ENCODE data around the gene MUC22. TPM values are rescaled to one million over a fixed set of nuclear protein-coding genes. Genes with fewer than 3 reads are reported as not detected.
"Not testable (repeated sequence)": the region's sequence is repeated elsewhere in the genome, so short reads cannot be mapped to it uniquely, and the experiment has no call there.

The MUC22 gene
- total and polyA plus RNA-seq, 2 donors = 0.02 to 0.05 TPM

DNA sequence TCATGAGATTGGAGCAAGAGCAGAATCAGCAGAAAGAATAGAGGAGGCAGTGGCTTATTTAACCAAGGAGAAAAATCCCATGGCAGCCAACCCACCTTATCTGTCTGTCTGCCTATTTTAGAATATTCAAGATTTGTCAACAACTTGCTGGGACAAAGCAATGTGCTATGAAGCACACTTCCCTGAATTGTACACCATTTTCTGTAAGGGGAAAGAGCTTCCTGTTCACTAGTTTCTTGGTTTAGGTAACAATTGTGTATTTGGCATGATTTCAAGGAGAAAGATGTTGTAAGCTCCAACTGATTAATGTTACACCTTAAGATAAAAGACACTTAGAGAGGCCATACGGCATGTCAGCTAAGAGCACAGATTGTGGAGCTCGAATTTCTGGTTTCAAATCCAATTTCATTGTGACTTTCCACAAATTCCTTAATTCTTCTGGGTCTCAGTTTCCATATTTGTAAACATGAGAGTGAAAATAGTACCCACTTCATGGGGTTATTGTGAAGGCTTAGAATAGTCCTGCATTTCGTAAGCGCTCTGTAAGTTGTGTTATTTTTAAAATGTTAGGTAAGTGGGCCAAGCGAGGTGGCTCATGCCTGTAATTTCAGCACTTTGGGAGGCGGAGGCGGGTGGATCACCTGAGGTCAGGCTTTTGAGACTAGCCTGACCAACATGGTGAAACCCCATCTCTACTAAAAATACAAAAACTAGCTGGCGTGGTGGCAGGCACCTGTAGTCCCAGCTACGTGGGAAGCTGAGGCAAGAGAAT is 4.8 kb upstream of the MUC22 start:
- H3K27me3 ChIP-seq (ENCODE audit: control insufficient read depth in 2 of 2, insufficient read depth in 1 of 2, low read length in 1 of 2) = peaks cover 2 to 10% of the 10 kb centered on the region in 2 donors
- H3K27ac ChIP-seq (ENCODE audit: low read depth in 1 of 2, low read length in 1 of 2) = no peak overlapping the region
- H3K9me3 ChIP-seq (ENCODE audit: control insufficient read depth in 2 of 2, insufficient read depth in 1 of 2, low read length in 1 of 2) = no peaks in the 10 kb centered on the region
- H3K4me3 ChIP-seq (ENCODE audit: low read length in 2 of 2) = no peak overlapping the region
- WGBS = 94% methylated on average over 9 of the region's 9 CpGs
- no peaks in the 10 kb centered on the region for H3K36me3 ChIP-seq (ENCODE audit: control insufficient read depth in 2 of 2, insufficient read depth in 2 of 2, low read length in 1 of 2)
- DNase-seq (ENCODE audit: low read depth in 6 of 9, low spot score in 9 of 9) = no peak
- H3K4me1 ChIP-seq (ENCODE audit: control insufficient read depth in 2 of 2, insufficient read depth in 2 of 2, low read length in 2 of 2) = no peaks in the 10 kb centered on the region

DNA sequence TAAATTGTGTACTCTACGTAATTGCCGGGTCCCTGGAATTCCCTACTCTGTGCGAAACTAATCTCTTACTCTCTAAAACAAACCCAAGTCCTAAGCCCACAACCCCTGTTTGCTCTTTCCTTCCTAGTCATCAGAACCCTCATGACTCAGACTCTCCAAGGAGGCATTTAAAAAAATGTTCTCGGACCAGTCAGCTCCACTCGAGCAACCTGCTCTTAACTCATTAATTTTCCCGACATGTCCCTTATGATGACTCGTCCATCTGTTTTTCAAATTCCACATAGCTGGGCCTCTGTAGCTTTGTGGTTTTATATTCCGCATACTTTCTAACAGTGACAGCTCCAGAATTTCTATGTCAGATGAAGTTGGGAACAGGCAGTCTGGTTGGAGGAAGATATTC is 2.6 kb upstream of the MUC22 start:
- H3K4me1 ChIP-seq (ENCODE audit: control insufficient read depth in 2 of 2, insufficient read depth in 2 of 2, low read length in 2 of 2) = no peaks in the 10 kb centered on the region
- H3K4me3 ChIP-seq (ENCODE audit: low read length in 2 of 2) = no peak overlapping the region
- H3K36me3 ChIP-seq (ENCODE audit: control insufficient read depth in 2 of 2, insufficient read depth in 2 of 2, low read length in 1 of 2) = no peaks in the 10 kb centered on the region
- peaks cover 2 to 16% of the 10 kb centered on the region in 2 donors for H3K27me3 ChIP-seq (ENCODE audit: control insufficient read depth in 2 of 2, insufficient read depth in 1 of 2, low read length in 1 of 2)
- H3K9me3 ChIP-seq (ENCODE audit: control insufficient read depth in 2 of 2, insufficient read depth in 1 of 2, low read length in 1 of 2) = no peaks in the 10 kb centered on the region
- 91% methylated on average over 8 of the region's 8 CpGs for WGBS
- DNase-seq (ENCODE audit: low read depth in 6 of 9, low spot score in 9 of 9) = no peak
- H3K27ac ChIP-seq (ENCODE audit: low read depth in 1 of 2, low read length in 1 of 2) = no peak overlapping the region

DNA sequence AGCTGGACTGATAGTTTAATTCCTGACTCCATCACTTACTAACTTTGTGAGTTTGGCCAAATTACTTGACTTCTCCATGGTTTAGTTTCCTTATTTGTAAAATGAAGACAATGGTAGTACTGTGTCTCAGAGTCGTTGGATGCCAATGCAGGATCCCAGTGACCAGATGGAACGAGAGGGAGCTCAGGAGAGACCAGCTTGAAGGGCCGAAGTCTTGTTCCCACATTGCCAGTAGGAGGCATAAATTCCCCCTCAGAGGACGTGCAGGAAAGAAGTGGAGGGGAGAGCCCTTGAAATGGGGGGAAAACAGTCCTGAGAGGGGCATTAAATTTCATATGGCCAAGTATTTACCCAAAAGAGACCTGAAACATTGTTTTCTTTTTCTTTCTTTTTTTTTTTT is 2.1 kb upstream of the MUC22 start:
- no peaks in the 10 kb centered on the region for H3K9me3 ChIP-seq (ENCODE audit: control insufficient read depth in 2 of 2, insufficient read depth in 1 of 2, low read length in 1 of 2)

DNA sequence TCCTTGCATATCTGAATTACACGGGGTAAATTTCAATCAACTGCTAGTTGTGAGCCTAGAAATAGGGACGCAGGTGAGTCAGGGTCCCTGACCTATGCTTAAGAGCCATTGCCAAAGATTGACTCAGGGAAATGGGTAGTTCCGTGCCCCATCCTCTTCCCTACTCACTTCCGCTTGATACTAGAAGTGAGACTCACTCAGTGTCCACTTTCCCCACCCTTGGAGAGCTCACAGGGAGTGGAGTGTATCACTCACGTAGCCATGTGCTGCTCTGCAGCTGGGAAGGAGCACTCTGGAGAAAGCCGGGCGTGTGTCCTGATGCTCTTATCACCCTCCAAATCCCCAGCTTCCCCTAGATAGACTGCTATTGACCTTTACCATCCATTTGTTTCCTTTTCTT is 543 bp upstream of the MUC22 start:
- H3K4me3 ChIP-seq (ENCODE audit: low read length in 2 of 2) = no peak overlapping the region
- H3K36me3 ChIP-seq (ENCODE audit: control insufficient read depth in 2 of 2, insufficient read depth in 2 of 2, low read length in 1 of 2) = no peaks in the 10 kb centered on the region
- no peaks in the 10 kb centered on the region for H3K4me1 ChIP-seq (ENCODE audit: control insufficient read depth in 2 of 2, insufficient read depth in 2 of 2, low read length in 2 of 2)
- H3K27ac ChIP-seq (ENCODE audit: low read depth in 1 of 2, low read length in 1 of 2) = no peak overlapping the region
- DNase-seq (ENCODE audit: low read depth in 6 of 9, low spot score in 9 of 9) = no peak
- H3K9me3 ChIP-seq (ENCODE audit: control insufficient read depth in 2 of 2, insufficient read depth in 1 of 2, low read length in 1 of 2) = no peaks in the 10 kb centered on the region
- H3K27me3 ChIP-seq (ENCODE audit: control insufficient read depth in 2 of 2, insufficient read depth in 1 of 2, low read length in 1 of 2) = peaks cover 0 to 18% of the 10 kb centered on the region in 2 donors
- 84% methylated on average over 7 of the region's 7 CpGs for WGBS

More for the DNA sequence above, 2.1 kb upstream of the MUC22 start:
- H3K4me1 ChIP-seq (ENCODE audit: control insufficient read depth in 2 of 2, insufficient read depth in 2 of 2, low read length in 2 of 2) = no peaks in the 10 kb centered on the region
- H3K4me3 ChIP-seq (ENCODE audit: low read length in 2 of 2) = no peak overlapping the region
- peaks cover 2 to 18% of the 10 kb centered on the region in 2 donors for H3K27me3 ChIP-seq (ENCODE audit: control insufficient read depth in 2 of 2, insufficient read depth in 1 of 2, low read length in 1 of 2)
- no peaks in the 10 kb centered on the region for H3K36me3 ChIP-seq (ENCODE audit: control insufficient read depth in 2 of 2, insufficient read depth in 2 of 2, low read length in 1 of 2)
- DNase-seq (ENCODE audit: low read depth in 6 of 9, low spot score in 9 of 9) = no peak
- 75% methylated on average over 4 of the region's 4 CpGs for WGBS
- H3K27ac ChIP-seq (ENCODE audit: low read depth in 1 of 2, low read length in 1 of 2) = no peak overlapping the region

DNA sequence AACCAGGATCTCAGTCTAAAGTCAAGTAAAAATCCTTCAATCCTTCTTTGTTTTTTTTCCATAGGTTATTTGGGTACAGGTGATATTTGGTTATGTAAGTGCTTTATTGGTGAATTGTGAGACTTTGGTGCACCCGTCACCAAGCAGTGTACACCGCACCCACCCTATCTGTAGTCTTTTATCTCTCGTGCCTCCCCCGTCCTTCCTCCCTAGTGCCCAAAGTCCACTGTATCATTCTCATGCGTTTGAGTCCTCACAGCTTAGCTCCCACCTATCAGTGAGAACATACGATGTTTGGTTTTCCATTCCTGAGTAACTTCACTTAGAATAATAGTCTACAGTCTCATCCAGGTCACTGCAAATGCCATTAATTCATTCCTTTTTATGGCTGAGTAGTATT is 879 bp downstream of the MUC22 start:
- WGBS = 77% methylated on average over 6 of the region's 6 CpGs
- Histone ChIP-seq H3K27ac (ENCODE audit: low read depth in 1 of 2, low read length in 1 of 2) (no peak overlapping the region), H3K4me3 (ENCODE audit: low read length in 2 of 2) (no peak overlapping the region), H3K36me3 (ENCODE audit: control insufficient read depth in 2 of 2, insufficient read depth in 2 of 2, low read length in 1 of 2) (no peaks in the 10 kb centered on the region), H3K4me1 (ENCODE audit: control insufficient read depth in 2 of 2, insufficient read depth in 2 of 2, low read length in 2 of 2) (no peaks in the 10 kb centered on the region), H3K9me3 (ENCODE audit: control insufficient read depth in 2 of 2, insufficient read depth in 1 of 2, low read length in 1 of 2) (peaks cover 0 to 1% of the 10 kb centered on the region in 2 donors), H3K27me3 (ENCODE audit: control insufficient read depth in 2 of 2, insufficient read depth in 1 of 2, low read length in 1 of 2) (peaks cover 0 to 15% of the 10 kb centered on the region in 2 donors)
- no peak for DNase-seq (ENCODE audit: low read depth in 6 of 9, low spot score in 9 of 9)

DNA sequence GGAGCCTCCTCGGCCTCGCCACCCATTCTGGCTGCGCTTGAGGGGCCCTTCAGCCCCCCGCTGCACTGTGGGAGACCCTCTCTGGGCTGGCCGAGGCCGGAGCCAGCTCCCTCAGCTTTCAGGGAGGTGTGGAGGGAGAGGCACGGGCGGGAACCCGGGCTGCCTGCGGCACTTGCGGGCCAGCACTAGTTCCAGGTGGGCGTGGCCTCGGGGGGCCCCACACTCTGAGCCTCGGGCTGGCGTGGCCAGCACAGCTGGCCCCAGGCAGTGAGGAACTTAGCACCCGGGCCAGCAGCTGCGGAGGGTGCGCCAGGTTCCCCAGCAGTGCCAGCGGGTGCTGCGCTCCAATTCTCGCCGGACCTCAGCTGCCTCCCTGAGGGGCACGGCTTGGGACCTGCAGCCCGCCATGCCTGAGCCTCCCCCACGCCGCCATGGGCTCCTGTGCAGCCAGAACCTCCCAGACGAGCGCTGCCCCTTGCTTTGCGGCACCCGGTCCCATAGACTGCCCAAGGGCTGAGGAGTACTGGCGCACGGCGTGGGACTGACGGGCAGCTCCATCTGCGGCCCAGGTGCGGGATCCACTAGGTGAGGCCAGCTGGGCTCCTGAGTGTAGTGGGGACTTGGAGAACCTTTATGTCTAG is 6.5 kb downstream of the MUC22 start:
- H3K4me3 ChIP-seq (ENCODE audit: low read length in 2 of 2) = no peak overlapping the region
- H3K27ac ChIP-seq (ENCODE audit: low read depth in 1 of 2, low read length in 1 of 2) = no peak overlapping the region
- H3K9me3 ChIP-seq (ENCODE audit: control insufficient read depth in 2 of 2, insufficient read depth in 1 of 2, low read length in 1 of 2) = peaks cover 1 to 7% of the 10 kb centered on the region in 2 donors
- H3K27me3 ChIP-seq (ENCODE audit: control insufficient read depth in 2 of 2, insufficient read depth in 1 of 2, low read length in 1 of 2) = peaks cover 0 to 10% of the 10 kb centered on the region in 2 donors
- H3K36me3 ChIP-seq (ENCODE audit: control insufficient read depth in 2 of 2, insufficient read depth in 2 of 2, low read length in 1 of 2) = no peaks in the 10 kb centered on the region
- WGBS = 94% methylated on average over 36 of the region's 36 CpGs
- no peaks in the 10 kb centered on the region for H3K4me1 ChIP-seq (ENCODE audit: control insufficient read depth in 2 of 2, insufficient read depth in 2 of 2, low read length in 2 of 2)
- no peak for DNase-seq (ENCODE audit: low read depth in 6 of 9, low spot score in 9 of 9)

DNA sequence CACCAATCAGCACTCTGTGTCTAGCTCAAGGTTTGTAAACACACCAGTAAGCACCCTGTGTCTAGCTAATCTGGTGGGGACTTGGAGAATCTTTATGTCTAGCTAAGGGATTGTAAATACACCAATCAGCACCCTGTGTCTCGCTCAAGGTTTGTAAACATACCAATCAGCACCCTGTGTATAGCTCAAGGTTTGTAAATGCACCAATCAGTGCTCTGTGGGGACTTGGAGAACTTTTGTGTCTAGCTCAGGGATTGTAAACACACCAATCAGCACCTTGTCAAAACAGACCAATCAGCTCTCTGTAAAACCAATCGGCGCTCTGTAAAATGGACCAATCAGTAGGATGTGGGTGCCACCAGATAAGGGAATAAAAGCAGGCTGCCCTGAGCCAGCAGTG is 7.2 kb downstream of the MUC22 start:
- not testable (repeated sequence) for H3K27ac ChIP-seq (ENCODE audit: low read depth in 1 of 2, low read length in 1 of 2); H3K36me3 ChIP-seq (ENCODE audit: control insufficient read depth in 2 of 2, insufficient read depth in 2 of 2, low read length in 1 of 2); H3K4me3 ChIP-seq (ENCODE audit: low read length in 2 of 2); H3K27me3 ChIP-seq (ENCODE audit: control insufficient read depth in 2 of 2, insufficient read depth in 1 of 2, low read length in 1 of 2); H3K9me3 ChIP-seq (ENCODE audit: control insufficient read depth in 2 of 2, insufficient read depth in 1 of 2, low read length in 1 of 2); DNase-seq (ENCODE audit: low read depth in 6 of 9, low spot score in 9 of 9); H3K4me1 ChIP-seq (ENCODE audit: control insufficient read depth in 2 of 2, insufficient read depth in 2 of 2, low read length in 2 of 2)
- WGBS = 96% methylated on average over 3 of the region's 3 CpGs

DNA sequence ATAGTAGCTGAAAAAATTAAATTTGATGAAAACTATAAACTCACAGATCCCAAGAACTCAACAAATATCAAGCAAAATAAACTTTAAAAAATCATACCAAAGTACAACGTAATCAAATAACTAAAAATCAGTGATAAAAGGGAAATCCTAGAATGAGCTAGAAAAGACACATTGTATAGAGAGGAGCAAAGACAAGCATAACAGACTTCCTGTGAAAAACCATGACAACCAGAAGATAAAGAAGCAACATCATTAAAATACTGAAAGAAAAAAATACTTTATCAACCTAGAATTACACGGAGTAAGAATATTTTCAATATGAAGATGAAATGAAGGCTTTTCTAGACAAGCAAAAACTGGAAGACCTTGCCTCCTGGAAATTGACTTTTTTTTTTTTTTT is 9.8 kb downstream of the MUC22 start:
- 94% methylated on average over 2 of the region's 2 CpGs for WGBS
- Histone ChIP-seq H3K27me3 (ENCODE audit: control insufficient read depth in 2 of 2, insufficient read depth in 1 of 2, low read length in 1 of 2) (no peaks in the 10 kb centered on the region), H3K4me3 (ENCODE audit: low read length in 2 of 2) (no peak overlapping the region), H3K9me3 (ENCODE audit: control insufficient read depth in 2 of 2, insufficient read depth in 1 of 2, low read length in 1 of 2) (peaks cover under 1 to 7% of the 10 kb centered on the region in 2 donors), H3K4me1 (ENCODE audit: control insufficient read depth in 2 of 2, insufficient read depth in 2 of 2, low read length in 2 of 2) (no peaks in the 10 kb centered on the region), H3K36me3 (ENCODE audit: control insufficient read depth in 2 of 2, insufficient read depth in 2 of 2, low read length in 1 of 2) (no peaks in the 10 kb centered on the region), H3K27ac (ENCODE audit: low read depth in 1 of 2, low read length in 1 of 2) (no peak overlapping the region)
- DNase-seq (ENCODE audit: low read depth in 6 of 9, low spot score in 9 of 9) = no peak

DNA sequence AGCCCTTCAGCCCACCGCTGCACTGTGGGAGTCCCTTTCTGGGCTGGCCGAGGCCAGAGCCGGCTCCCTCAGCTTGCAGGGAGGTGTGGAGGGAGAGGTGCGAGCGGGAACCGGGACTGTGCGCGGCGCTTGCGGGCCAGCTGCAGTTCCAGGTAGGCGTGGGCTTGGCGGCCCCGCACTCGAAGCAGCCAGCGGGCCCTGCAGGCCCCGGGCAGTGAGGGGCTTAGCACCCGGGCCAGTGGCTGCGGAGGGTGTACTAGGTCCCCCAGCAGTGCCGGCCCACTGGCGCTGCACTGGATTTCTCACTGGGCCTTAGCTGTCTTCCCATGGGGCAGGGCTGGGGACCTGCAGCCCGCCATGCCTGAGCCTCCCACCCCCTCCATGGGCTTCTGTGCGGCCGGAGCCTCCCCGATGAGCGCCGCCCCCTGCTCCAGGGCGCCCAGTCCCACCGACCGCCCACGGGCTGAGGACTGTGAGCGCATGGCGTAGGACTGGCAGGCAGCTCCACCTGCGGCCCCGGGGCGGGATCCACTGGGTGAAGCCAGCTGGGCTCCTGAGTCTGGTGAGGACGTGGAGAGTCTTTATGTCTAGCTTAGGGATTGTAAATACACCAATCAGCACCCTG is 10.5 kb downstream of the MUC22 start:
- H3K4me3 ChIP-seq (ENCODE audit: low read length in 2 of 2); H3K4me1 ChIP-seq (ENCODE audit: control insufficient read depth in 2 of 2, insufficient read depth in 2 of 2, low read length in 2 of 2); H3K36me3 ChIP-seq (ENCODE audit: control insufficient read depth in 2 of 2, insufficient read depth in 2 of 2, low read length in 1 of 2); H3K27ac ChIP-seq (ENCODE audit: low read depth in 1 of 2, low read length in 1 of 2); H3K9me3 ChIP-seq (ENCODE audit: control insufficient read depth in 2 of 2, insufficient read depth in 1 of 2, low read length in 1 of 2); H3K27me3 ChIP-seq (ENCODE audit: control insufficient read depth in 2 of 2, insufficient read depth in 1 of 2, low read length in 1 of 2); DNase-seq (ENCODE audit: low read depth in 6 of 9, low spot score in 9 of 9): not testable (repeated sequence)
- 90% methylated on average over 36 of the region's 36 CpGs for WGBS
